WERI-Rb-1 (cell line): ENCODE results near the gene PRSS33.
A peak's percentile ranks its signal among the peaks of the same experiment; 100 is the strongest.

ENCODE experiments used
- DNase-seq: peaks from one replicate; pipeline ENCODE4 v3.0.0-alpha.2; 2020
- H3K27ac ChIP-seq: fragments of 250-450 bp; sonication (Bioruptor Pico); 2 replicates; pipeline ENCODE4 v1.5.1; 2020; ENCODE audit warnings: mild to moderate bottlenecking, moderate library complexity
- H3K27me3 ChIP-seq: fragments of 250-450 bp; sonication (Bioruptor Pico); 2 replicates; pipeline ENCODE4 v1.5.1; 2021; ENCODE audit warnings: mild to moderate bottlenecking, low read depth, moderate library complexity; ENCODE audit not compliant: insufficient read depth, severe bottlenecking
- H3K36me3 ChIP-seq: fragments of 250-450 bp; sonication (Bioruptor Pico); 2 replicates; pipeline ENCODE4 v1.5.1; 2020; ENCODE audit warnings: mild to moderate bottlenecking, moderate library complexity
- H3K4me3 ChIP-seq: 2 replicates; pipeline ENCODE4 v1.5.1; 2011; ENCODE audit warnings: low read depth, mild to moderate bottlenecking, control low read depth, low read length
- H3K9me3 ChIP-seq: fragments of 250-450 bp; sonication (Bioruptor Pico); 2 replicates; pipeline ENCODE4 v1.5.1; 2021; ENCODE audit warnings: mild to moderate bottlenecking, moderate library complexity; ENCODE audit not compliant: severe bottlenecking
- TF ChIP-seq, protein P1 (sequence below): IDR thresholded peaks from 2 replicates; pipeline ENCODE4 v1.5.1; 2011; ENCODE audit warnings: low read depth, mild to moderate bottlenecking, control low read depth, inconsistent platforms, low read length

The PRSS33 gene

GRCh38 chr16:2768403-2769089 lies 18.8 kb downstream of the PRSS33 start:
- H3K27ac ChIP-seq, result no peak overlapping the region
- DNase-seq, result no peak
- peaks cover 95% of the 10 kb centered on the region for H3K36me3 ChIP-seq
- no peaks in the 10 kb centered on the region for H3K27me3 ChIP-seq
- no peak overlapping the region for H3K4me3 ChIP-seq
- H3K9me3 ChIP-seq, result no peaks in the 10 kb centered on the region
- TF ChIP-seq, protein P1, sequence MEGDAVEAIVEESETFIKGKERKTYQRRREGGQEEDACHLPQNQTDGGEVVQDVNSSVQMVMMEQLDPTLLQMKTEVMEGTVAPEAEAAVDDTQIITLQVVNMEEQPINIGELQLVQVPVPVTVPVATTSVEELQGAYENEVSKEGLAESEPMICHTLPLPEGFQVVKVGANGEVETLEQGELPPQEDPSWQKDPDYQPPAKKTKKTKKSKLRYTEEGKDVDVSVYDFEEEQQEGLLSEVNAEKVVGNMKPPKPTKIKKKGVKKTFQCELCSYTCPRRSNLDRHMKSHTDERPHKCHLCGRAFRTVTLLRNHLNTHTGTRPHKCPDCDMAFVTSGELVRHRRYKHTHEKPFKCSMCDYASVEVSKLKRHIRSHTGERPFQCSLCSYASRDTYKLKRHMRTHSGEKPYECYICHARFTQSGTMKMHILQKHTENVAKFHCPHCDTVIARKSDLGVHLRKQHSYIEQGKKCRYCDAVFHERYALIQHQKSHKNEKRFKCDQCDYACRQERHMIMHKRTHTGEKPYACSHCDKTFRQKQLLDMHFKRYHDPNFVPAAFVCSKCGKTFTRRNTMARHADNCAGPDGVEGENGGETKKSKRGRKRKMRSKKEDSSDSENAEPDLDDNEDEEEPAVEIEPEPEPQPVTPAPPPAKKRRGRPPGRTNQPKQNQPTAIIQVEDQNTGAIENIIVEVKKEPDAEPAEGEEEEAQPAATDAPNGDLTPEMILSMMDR, result no peak

GRCh38 chr16:2767891-2768290 lies 19.5 kb downstream of the PRSS33 start:
- Histone ChIP-seq H3K27me3 (no peaks in the 10 kb centered on the region), H3K4me3 (no peak overlapping the region), H3K27ac (no peak overlapping the region), H3K36me3 (peaks cover 95% of the 10 kb centered on the region), H3K9me3 (no peaks in the 10 kb centered on the region)
- DNase-seq, result no peak
- TF ChIP-seq, protein P1, result no peak

GRCh38 chr16:2767140-2767731 lies 20.1 kb downstream of the PRSS33 start:
- TF ChIP-seq, protein P1, result no peak
- no peaks in the 10 kb centered on the region for H3K9me3 ChIP-seq
- DNase-seq, result peak; percentile 5
- H3K27ac ChIP-seq, result no peak overlapping the region
- H3K36me3 ChIP-seq, result peaks cover 98% of the 10 kb centered on the region
- no peak overlapping the region for H3K4me3 ChIP-seq
- no peaks in the 10 kb centered on the region for H3K27me3 ChIP-seq

- DNase-seq, result peak; percentile 5
- Histone ChIP-seq H3K36me3 (peaks cover 98% of the 10 kb centered on the region), H3K27me3 (no peaks in the 10 kb centered on the region), H3K4me3 (no peak overlapping the region), H3K9me3 (peaks cover 2% of the 10 kb centered on the region), H3K27ac (no peak overlapping the region)
- TF ChIP-seq, protein P1, result no peak
Measured at GRCh38 chr16:2766430-2767139, 20.8 kb downstream of the PRSS33 start.

- no peak overlapping the region for H3K4me3 ChIP-seq
- no peak overlapping the region for H3K27ac ChIP-seq
- H3K36me3 ChIP-seq, result peaks cover 100% of the 10 kb centered on the region
- no peak for DNase-seq
- H3K27me3 ChIP-seq, result no peaks in the 10 kb centered on the region
- TF ChIP-seq, protein P1, result no peak
- H3K9me3 ChIP-seq, result peaks cover 2% of the 10 kb centered on the region
Measured at GRCh38 chr16:2765462-2766404, 21.6 kb downstream of the PRSS33 start.
